OCI-M2 (cell line): Measurements from ENCODE around the gene DNAJC2.
"Not testable (repeated sequence)": the region's sequence is repeated elsewhere in the genome, so short reads cannot be mapped to it uniquely, and the experiment has no call there.

Experiments used
- DNase-seq: peaks from one replicate; lab custom pipeline; 2025; ENCODE audit not compliant: unreplicated experiment; lab: John Stamatoyannopoulos, UW

The DNAJC2 gene

DNA sequence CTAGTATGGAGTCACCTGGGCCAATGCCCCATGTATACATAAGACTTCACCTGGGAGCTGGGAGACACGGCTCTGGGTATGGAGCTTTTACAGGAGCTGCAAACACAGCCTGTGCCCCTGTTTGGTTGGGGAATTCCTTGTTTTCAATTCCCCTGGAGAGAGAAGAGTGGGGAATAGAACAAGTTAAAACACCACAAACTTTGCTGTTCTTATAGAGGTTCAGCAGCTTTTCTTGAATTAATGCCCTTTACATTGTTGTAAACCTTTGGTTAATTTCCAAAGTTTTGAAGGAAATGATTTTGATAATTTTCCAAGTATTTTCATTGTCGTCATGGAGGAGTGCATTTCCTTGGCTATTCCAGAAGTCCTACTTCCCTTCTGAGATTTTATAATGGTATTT is 66.4 kb downstream of the DNAJC2 start:
- not testable (repeated sequence) for DNase-seq

DNA sequence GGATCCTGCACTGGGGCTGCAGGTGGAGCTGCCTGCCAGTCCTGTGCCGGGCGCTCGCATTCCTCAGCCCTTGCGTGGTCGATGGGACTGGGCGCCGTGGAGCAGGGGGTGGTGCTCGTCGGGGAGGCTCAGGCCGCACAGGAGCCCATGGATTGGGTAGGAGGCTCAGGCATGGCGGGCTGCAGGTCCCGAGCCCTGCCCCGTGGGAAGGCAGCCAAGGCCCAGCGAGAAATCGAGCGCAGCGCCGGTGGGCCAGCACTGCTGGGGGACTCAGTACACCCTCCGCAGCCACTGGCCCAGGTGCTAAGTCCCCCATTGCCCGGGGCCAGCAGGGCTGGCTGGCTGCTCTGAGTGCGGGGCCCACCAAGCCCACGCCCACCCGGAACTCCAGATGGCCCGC is 69.7 kb downstream of the DNAJC2 start:
- DNase-seq: not testable (repeated sequence)

DNA sequence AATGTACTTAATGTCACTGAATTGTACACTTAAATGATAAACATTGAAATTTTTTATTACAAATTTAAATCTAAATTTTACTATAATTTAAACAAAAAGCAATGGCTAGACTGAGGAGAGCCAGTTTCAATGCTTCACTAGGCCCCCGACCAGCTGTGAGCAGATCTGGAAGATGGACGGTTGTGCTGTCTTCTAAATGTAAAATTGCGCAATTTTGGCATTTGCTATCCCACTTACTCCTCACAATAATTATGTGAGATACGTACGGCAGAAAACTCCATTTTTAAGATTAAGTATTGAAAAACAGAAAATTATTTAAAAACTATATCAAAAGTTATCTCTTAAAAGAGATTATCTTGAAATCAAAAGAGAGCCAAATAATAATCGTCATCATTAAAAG is 71.2 kb downstream of the DNAJC2 start:
- DNase-seq: not testable (repeated sequence)

DNA sequence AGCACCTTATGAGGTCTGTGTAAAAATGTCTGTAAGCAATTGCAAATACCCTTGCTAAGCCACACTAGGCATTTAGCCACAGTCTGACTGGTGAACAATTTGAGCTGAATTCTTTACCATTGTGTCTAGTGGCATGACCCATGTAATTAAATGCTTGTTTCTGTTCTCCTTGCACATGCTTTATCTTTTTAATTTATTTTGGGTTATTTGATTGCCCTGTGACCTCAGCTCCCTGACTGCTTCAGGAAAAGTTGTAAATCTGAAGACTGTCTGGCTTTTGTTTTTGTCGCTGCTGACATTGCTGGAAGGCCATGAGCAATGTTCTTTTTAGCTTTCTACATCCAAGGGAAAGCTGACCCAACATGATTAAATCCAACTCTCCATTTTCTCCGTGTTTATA is 78.3 kb downstream of the DNAJC2 start:
- DNase-seq: not testable (repeated sequence)

DNA sequence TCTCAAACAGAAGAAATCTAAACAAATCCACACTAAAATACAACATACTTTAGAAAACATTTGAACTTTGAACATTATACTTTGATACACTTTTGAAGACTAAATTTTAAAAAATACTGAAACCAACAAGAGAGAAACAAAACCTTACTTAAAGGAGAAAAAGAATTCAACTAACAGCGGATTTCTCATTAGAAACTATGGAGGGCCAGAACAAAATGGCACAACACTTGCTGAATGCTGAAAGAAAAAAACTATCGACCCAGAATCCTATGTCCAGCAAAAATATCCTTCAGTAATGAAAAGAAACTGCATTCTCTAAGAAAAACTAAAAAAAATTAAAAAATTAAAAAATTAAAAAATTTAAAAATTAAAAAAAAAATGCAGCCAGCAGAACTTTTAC is 80.5 kb downstream of the DNAJC2 start:
- not testable (repeated sequence) for DNase-seq
